GM23338 (cell line): ENCODE measurements around the gene SERPINA1.

Experiments used
- CREB1 ChIP-seq: fragments of 250-450 bp; sonication (Bioruptor Pico); IDR thresholded peaks from 2 replicates; pipeline ENCODE4 v1.5.0; 2020; ENCODE audit warnings: low read depth, mild to moderate bottlenecking, moderate library complexity
- EZH2 ChIP-seq: fragments of 200-600 bp; sonication (generic); IDR thresholded peaks from one replicate; pipeline ENCODE4 v1.8.0; 2017; ENCODE audit warnings: antibody characterized with exemption, mild to moderate bottlenecking, low read depth; ENCODE audit not compliant: unreplicated experiment
- EZH2phosphoT487 ChIP-seq: fragments of 200-600 bp; sonication (generic); IDR thresholded peaks from one replicate; pipeline ENCODE4 v1.8.1; 2018; ENCODE audit warnings: antibody characterized with exemption; ENCODE audit not compliant: unreplicated experiment
- POLR2AphosphoS5 ChIP-seq: IDR thresholded peaks from 2 replicates; pipeline ENCODE4 v1.6.1; 2016; ENCODE audit warnings: antibody characterized with exemption, low read depth
- ZNF114 ChIP-seq: fragments of 250-450 bp; sonication (Bioruptor Pico); IDR thresholded peaks from 2 replicates; pipeline ENCODE4 v1.5.0; 2020; ENCODE audit warnings: mild to moderate bottlenecking, moderate library complexity
- TF ChIP-seq, protein P1 (sequence below), 2 experiments: fragments of 200-600 bp in 1 of 2; sonication (generic) in 1 of 2; conservative IDR thresholded peaks; 2 replicates each; pipeline versions ENCODE4 v1.5.1 to v1.6.1; 2016 to 2017; ENCODE audit warnings: antibody characterized with exemption in 2 of 2, low read depth in 2 of 2, mild to moderate bottlenecking in 2 of 2, moderate library complexity in 1 of 2
- TF ChIP-seq, protein P2 (sequence below): IDR thresholded peaks from one replicate; pipeline ENCODE4 v1.6.1; 2018; ENCODE audit warnings: antibody characterized with exemption; ENCODE audit not compliant: unreplicated experiment
- TF ChIP-seq, protein P3 (sequence below): IDR thresholded peaks from 2 replicates; pipeline ENCODE4 v1.6.1; 2016; ENCODE audit warnings: antibody characterized with exemption

DNA sequence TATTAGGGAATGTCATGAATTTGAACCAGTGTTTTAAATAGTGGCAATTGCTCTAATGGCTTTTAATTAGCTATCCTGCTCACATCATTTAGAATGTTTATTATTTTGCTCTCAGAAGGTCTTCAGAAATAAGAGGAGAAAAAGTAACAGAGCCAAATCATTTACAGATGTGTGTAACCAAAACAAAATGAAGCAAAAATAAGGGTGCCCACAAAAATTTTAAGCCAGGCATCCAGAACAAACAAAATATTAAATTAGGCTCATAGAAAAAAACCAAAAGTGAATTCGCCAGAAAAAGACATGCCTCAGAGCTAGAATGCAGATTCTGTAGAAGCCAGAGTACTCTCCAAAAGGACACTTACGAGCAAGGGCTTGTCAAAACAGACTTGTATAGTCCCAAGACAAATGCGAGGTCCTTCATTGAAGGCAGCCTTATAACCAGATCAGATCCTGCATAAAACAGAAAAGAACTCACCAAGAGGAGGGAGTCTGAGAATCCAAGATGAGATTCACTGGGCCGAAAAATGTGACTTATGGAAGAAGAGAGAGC is 20.2 kb upstream of the SERPINA1 start:
- TF ChIP-seq, protein P1, sequence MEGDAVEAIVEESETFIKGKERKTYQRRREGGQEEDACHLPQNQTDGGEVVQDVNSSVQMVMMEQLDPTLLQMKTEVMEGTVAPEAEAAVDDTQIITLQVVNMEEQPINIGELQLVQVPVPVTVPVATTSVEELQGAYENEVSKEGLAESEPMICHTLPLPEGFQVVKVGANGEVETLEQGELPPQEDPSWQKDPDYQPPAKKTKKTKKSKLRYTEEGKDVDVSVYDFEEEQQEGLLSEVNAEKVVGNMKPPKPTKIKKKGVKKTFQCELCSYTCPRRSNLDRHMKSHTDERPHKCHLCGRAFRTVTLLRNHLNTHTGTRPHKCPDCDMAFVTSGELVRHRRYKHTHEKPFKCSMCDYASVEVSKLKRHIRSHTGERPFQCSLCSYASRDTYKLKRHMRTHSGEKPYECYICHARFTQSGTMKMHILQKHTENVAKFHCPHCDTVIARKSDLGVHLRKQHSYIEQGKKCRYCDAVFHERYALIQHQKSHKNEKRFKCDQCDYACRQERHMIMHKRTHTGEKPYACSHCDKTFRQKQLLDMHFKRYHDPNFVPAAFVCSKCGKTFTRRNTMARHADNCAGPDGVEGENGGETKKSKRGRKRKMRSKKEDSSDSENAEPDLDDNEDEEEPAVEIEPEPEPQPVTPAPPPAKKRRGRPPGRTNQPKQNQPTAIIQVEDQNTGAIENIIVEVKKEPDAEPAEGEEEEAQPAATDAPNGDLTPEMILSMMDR (conservative IDR thresholded peaks at IDR 0.05; ENCODE audit: low read depth in 2 of 2), result no peak
- TF ChIP-seq, protein P2, sequence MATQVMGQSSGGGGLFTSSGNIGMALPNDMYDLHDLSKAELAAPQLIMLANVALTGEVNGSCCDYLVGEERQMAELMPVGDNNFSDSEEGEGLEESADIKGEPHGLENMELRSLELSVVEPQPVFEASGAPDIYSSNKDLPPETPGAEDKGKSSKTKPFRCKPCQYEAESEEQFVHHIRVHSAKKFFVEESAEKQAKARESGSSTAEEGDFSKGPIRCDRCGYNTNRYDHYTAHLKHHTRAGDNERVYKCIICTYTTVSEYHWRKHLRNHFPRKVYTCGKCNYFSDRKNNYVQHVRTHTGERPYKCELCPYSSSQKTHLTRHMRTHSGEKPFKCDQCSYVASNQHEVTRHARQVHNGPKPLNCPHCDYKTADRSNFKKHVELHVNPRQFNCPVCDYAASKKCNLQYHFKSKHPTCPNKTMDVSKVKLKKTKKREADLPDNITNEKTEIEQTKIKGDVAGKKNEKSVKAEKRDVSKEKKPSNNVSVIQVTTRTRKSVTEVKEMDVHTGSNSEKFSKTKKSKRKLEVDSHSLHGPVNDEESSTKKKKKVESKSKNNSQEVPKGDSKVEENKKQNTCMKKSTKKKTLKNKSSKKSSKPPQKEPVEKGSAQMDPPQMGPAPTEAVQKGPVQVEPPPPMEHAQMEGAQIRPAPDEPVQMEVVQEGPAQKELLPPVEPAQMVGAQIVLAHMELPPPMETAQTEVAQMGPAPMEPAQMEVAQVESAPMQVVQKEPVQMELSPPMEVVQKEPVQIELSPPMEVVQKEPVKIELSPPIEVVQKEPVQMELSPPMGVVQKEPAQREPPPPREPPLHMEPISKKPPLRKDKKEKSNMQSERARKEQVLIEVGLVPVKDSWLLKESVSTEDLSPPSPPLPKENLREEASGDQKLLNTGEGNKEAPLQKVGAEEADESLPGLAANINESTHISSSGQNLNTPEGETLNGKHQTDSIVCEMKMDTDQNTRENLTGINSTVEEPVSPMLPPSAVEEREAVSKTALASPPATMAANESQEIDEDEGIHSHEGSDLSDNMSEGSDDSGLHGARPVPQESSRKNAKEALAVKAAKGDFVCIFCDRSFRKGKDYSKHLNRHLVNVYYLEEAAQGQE, result no peak
- TF ChIP-seq CREB1, result no peak
- TF ChIP-seq EZH2, result no peak
- TF ChIP-seq, protein P3, sequence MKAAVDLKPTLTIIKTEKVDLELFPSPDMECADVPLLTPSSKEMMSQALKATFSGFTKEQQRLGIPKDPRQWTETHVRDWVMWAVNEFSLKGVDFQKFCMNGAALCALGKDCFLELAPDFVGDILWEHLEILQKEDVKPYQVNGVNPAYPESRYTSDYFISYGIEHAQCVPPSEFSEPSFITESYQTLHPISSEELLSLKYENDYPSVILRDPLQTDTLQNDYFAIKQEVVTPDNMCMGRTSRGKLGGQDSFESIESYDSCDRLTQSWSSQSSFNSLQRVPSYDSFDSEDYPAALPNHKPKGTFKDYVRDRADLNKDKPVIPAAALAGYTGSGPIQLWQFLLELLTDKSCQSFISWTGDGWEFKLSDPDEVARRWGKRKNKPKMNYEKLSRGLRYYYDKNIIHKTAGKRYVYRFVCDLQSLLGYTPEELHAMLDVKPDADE, result no peak
- no peak for TF ChIP-seq POLR2AphosphoS5
- no peak for TF ChIP-seq EZH2phosphoT487
- TF ChIP-seq ZNF114 (CRISPR knock-in tag), result no peak
